K562 treated with DMSO at 1 percent for 48 hours (cell line): ENCODE measurements around the gene NRBF2. TPM values are rescaled to one million over a fixed set of nuclear protein-coding genes. Genes with fewer than 3 reads are reported as not detected.

Source experiments
- total RNA-seq: library from RNA; unstranded; fragments of 300-600 nt; gene quantifications from 2 replicates; pipeline ENCODE4 v1.2.3, GENCODE V29; 2022; ENCODE audit warnings: low replicate concordance; ENCODE audit errors: extremely low read depth

The NRBF2 gene
- not detected in 2 replicates for total RNA-seq

GRCh38 chr10:63133056-63133820, at the start of gene NRBF2:
Gene NRBF2, plus strand, starts transcription at chr10:63133328. Its CDS starts 143 bp downstream, at chr10:63133471.

